Activated CD4-positive, CD25-positive, alpha-beta regulatory T cell treated with anti-CD3 and anti-CD28 coated beads, Interleukin-2, amount 50 U/mL, for 72 hours (primary cell): ENCODE measurements around the gene MYO10.

Experiments
- DNase-seq: peaks from one replicate; pipeline ENCODE4 v3.0.0; 2021

MYO10 gene

DNA sequence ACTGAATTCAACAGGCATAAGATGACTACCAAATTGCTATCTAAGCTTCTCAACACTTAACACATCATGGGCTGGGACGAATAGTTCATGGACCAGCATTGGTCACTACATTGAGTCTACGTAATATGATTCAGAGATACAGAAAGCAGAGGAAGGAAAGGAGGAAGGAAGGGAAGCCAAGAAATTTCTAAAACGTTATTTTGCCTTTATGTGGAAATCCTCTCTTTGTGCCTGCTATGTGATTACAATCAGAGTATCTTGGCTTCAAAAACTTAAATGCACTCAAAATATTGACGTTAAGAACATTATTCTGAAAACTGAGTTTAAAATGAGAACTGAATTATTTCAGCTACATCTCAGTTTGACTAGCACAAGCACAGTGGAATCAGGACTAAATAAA is 231.1 kb downstream of the MYO10 start:
- no peak for DNase-seq

DNA sequence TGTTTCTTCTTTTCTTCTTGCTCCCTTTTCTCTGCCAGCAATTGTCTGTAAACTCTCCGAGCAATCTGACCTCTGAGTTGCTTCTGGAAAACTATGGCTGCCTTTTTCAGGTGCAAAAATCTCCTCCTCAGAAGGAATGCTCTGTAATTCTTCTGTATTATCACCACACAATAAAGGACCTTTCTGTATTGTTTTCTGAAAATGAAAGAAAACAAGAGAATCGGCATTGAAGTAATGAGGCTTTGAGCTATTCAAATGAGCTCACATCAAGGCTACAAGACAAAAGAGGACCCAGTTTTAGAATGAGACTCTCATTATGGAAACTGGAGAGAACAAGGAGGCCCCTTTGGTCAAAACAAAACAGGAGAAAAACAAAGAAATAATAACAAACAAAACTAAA is 233.1 kb downstream of the MYO10 start:
- no peak for DNase-seq

DNA sequence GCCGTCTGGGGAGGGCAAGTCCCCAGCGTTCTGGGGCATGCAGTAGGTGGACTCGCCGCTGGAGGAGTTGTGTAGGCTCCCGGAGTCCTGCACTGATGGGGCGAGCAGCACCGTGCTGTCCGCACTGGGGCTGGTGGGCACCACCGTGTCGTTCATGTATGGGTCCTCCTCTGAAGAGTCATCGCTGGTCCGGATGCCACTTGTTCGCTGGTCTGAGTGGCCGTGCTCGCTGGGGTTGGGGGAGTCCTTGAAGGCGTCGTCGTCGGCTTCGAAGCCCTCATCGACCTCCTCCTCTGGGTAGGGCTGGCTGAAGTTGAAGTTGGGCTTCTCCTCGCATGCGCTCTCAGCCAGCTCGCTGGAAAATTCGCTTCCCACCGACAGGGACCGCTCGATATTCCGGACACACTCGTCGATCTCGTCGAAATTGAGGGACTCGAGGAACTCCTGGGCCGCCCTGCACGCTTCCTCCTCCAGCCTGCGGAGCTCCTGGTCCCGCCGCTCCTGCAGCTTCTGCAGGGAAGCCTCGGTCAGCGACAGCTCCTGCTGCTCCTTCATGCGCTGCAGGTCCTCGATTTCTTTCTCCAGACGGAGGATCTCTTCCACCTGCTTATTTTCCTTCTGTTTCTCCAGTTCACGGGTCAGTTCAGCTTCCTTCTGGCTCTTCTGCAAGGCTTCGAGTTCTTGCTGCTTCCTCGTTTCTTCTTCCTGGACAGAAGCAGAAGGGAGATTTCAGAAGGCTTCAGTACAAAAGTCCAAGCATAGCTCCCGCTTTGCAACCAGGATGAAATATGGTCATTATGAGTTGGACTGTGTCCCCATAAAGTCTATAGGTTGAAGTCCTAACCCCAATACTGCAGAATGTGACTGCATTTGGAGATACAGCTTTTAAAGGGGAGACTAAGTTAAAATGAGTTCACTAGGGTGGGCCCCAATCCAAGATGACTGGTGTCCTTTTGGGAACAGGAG is 234.7 kb downstream of the MYO10 start:
- DNase-seq = no peak

DNA sequence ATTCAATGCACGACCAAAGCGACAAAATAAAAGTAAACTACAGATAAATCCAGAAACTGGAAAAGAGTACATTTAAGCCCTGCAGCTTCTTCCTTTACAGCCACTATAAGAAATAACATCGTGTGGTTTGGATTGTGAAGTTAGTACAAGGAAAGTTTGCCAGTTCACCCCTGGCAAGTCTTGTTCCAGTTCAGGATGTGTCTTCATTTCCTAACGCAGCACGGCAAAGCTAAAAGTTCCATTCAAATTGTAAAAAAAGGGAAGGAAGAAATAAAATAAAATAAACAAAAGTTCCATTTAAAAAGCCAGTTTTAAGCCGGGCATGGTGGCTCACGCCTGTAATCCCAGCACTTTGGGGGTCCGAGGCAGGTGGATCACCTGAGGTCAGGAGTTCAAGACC is 236.0 kb downstream of the MYO10 start:
- DNase-seq = no peak

DNA sequence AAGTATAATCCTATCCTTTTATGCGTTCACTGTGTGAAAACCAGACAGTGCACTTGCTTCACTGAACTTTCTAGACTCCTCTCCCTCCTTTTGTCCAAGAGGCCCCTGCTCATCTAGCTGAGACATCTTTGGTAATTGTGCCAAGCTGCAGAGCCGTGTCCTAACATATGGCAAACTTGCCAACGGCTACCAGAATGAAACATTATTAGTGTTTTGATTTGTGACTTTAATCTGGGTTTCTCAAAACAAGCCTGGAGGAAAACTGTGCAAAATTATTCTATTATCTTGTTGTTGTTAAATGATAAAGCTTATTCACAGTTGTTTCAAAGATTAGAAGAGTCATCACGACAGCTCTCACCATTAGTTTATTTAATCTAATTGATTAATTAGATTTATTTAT is 240.3 kb downstream of the MYO10 start:
- DNase-seq = no peak

DNA sequence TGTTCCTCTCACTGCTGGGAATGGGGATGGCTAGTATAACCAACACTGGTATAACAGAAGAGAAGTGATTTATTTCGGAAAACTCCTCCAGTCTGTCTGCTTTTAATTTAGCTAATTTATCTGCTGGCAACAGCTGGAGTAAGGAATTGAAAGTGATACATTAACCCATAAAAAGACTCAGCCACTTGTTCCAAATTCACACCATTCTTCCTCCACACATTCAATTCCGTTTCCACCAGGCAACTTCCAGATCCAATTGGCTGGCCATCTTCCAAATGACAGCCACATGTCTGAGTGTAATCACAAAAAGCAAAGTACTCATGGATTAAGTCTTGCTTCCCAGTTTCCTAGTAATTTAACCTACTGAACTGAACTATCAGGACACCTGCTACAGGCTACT is 242.2 kb downstream of the MYO10 start:
- DNase-seq = no peak

DNA sequence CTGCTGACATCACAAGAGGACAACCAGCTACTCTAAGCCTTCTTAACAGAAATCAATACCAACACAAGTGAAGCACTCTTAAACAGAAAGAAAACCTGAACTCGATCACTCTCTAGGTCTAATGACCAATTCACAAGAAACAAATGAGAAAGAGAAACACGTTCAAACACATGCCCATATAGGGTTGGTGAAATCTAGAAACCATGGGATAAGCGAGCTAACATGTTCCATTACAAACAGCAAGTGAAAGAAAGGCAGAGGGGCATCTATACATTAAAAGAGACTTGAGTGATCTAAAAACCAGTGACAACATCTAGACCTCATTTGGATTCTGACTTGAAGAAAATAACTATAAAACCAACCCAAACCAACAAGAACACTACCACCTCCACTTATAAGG is 244.4 kb downstream of the MYO10 start:
- DNase-seq = no peak

DNA sequence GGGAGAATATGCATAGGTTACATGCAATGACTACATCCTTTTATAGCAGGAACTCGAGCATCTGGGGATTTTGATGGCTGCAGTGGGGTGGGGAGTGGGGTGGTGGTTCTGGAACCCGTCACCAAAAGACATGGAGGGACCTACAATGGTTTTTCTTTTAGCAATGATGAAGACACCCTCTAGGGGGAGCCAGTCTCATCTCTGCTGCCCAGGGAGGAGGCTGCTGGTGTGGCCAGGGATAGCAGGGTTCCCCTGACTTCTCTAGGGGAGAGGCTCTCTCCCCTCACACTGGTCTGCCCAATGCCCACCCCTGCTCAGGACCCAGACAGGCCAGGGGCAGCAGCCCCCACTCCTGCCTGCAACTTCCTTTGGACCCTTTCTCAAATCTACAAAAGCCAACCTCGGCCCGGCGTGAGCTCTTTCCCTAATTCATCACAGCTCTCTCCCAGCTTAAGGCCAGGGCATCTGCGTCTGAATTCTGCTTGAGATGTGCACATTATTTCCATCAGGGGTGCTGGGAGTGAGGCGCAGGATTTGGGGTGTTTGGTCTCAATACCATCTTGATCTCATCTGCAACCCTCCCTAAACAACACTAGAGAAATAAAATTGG is 245.7 kb downstream of the MYO10 start:
- DNase-seq = no peak

DNA sequence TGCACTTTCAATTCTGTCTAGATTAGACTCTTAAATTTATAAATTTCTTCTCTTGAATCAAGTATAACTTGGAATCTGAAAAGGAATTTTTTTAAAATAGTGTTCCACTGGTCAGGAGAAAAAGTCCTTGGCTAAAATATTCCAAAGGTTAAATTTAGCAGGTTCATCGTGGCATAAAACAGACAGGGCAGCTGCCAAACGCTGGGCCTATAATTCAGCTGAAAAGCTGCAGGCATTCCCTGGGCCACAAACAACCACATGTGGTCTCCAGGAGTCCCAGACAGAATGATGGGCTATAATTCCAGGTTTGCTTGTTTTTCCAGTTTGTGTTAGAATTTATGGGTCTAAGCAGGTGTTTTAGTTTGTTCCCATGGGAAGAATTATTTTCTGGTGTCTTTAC is 248.2 kb downstream of the MYO10 start:
- no peak for DNase-seq

DNA sequence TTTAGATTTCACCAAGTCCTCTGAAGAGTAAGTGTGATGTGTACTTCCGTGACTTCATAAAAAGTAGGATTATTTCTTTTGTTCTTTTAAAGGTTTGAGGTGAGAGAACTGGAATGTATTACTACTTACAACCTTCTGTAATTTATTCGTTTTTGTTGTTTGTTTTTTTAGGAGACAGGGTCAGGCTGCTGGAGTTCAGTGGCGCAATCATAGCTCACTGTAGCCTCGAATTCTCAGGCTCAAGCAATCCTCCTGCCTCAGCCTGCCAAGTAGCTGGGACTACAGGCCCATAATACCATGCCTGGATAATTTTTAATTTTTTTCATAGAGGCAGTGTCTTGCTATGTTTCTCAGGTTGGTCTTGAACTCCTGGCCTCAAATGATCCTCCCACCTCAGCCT is 251.0 kb downstream of the MYO10 start:
- no peak for DNase-seq

DNA sequence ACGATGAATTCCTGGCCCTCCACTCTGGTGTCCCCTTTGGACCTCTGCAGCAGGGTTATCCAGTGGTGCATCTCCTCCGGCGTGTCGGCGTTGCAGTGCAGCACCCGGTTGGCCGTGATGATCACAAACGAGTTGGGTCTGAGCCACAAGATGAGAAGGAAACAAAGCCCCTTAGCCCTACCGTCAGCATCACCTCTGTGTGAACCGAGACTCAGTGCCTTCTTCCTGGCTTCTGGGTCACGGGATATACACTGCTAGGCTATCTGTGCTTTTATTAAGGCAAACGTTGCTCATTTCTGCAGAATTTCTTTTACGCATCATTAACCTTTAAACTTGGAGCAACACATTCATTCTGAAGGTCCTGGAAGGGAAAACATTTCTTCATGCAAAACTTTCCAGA is 254.2 kb downstream of the MYO10 start:
- no peak for DNase-seq

DNA sequence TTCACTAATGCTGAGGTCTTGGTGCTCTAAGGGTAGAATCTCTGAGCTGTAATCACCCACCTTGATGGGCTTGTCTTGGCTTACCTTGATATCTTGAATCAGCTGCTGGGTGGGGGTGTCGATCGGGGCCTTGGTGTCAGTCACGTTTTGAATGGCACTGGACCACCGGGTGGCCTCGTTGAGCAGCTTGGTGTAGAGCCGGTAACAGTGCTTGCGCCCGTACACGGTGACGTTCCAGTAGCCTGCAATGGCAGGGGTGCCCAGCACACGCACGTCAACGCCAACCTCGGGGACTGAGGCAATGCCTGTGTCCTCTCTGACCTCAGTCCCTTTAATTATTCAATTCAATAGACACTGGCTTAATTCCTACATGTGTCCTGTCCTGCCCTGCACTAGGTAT is 256.2 kb downstream of the MYO10 start:
- no peak for DNase-seq

DNA sequence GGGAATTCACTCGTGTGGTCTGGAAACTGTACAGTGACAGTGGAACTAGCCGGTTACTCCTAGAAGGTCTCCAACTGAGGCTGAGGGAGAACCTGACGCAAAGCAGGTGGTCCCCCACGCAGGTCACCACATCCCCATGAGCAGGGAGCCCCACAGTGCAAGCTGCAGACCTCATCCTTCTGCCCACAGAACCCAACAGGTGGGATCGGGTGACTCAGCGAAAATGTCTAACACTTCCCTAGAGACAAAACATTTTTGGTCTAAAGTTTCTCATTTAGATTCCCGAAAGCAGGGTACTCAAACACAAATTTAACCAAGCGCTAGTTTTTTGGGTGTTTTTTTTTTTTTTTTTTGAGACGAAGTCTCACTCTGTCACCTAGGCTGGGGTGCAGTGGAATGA is 256.9 kb downstream of the MYO10 start:
- no peak for DNase-seq

DNA sequence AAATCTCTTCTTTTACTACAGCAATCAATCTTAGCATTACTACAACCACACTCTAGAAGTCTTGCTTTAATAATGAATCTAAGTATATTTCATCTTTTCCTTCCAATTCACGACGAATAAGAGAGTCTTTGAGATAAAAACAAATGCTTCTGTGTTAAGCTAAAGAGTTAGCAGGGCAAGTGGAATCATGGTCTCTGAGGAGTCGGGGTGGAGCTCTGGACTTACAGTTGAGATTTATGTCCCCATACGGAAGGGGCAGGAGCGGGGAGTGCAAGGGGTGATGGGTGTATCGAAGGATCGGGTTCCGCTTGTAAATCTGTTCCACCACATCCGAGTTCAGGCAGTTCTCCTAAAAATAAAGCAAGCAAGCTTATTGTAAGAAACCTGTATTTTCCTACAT is 260.3 kb downstream of the MYO10 start:
- DNase-seq = no peak

DNA sequence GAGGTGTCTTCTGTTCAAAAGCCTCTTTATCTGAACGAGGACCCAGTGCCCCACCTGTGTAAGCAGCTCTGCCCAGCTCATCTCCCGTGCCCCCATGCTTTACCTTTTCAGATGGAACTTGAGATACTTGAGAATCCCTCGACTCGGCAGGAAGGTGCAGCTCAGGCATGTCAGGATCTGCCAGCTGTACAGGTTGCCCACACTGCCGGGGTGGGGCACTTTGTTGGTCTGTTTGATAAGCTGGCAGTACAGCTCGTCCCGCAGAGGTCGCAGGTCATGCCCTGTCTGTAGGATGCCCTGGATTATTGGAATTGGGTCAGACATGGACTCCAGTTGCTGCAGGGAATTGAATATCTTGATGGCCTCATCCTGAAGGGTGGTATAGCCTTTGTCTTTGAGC is 261.3 kb downstream of the MYO10 start:
- DNase-seq = no peak

DNA sequence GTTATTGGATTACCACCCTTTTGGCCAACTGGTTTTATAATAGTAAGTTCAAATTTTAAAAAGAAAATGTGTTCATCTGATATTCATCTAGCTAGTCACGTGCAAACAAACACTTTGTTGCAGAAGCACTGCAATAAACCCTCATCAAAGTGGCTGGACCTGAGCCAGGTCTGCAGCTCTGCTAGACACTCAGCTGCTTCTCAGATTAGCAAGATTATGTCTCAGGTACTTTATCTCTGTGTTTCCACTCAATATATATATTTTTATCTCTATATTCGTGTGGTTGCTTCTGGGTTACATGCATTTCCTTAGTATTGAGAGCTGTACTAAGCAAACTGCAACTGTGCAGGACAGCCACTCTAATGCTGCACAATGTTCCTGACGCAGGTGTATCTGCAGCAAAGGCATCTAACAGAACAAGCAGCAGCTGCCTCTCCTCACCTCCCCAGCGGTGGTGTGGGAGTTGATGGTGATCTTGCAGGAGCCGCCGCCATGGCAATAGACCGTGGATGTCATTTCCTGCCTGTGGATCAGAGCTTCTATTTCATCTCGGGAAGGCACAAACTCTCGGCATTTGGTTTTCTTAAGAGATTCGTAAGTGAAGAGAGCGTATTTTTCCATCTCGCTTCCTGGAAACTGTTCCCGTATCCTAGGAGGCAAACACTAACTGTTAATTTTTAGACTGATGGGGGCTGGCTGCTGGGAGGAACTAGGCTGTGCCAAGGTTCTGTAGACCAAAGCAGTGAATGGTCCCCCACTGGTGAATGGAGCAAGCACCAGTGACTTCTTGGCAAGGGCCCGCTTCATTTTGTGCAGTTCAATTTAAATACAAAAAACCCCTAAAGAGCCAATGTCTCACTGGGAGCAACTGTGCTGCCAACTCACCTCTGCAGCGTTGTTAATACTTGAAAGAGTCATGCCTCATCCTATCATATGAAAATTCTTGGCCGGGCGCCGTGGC is 262.6 kb downstream of the MYO10 start:
- DNase-seq = no peak

DNA sequence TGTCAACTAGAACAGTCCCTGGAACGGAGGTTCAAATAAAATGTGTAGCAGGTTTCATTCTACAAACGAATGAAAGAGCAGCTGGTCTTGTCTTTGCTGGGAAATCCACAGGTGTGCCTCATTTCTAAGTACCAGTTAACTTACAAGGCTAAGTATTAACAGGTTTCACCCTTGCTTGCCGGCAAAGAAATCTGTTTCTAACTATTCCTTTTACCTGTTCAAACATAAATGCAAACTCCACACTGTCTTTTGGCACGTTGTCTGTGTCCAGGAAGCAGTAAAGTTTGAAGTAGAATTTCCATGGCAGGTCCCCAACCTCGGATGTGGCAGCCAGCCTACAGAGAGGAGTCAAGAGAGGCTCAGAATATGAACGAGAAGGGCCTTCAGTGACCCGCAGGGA is 264.9 kb downstream of the MYO10 start:
- no peak for DNase-seq

DNA sequence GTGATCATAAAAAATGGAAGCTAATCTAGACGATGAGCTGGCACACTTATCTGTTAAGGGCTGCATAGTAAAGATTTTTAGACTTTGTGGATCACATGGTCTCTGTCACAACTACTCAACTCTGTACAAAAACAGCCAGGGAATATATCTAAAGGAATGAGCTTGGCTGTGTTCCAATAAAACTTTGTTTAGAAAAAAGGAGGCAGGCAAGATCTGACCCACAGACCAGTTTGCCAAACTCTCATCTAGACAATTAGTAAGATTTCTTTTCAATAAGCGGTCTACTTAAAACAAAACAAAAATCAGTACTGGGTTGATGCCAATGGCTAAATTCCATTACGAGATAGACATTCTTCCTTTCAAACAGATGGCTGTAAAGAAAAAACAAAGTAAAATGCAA is 266.3 kb downstream of the MYO10 start:
- no peak for DNase-seq

DNA sequence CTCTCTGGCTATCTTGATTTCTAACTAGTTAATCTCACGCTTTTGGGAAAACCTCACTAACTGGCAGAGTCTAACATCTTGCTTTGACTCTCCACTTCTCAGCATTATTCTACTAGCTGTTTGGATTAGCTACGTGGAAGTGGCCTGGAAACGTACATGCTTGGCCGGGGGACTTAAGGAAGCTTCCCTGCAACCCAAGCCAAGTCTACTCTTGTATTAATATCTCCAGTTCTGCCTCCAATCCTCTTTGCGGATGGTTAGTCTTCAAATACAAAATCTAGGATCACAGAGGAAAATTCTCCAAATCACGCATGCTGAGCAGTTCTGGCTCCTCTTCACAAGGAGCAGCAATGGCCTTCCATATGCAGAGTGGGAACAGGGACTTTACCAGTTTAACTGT is 267.5 kb downstream of the MYO10 start:
- no peak for DNase-seq

DNA sequence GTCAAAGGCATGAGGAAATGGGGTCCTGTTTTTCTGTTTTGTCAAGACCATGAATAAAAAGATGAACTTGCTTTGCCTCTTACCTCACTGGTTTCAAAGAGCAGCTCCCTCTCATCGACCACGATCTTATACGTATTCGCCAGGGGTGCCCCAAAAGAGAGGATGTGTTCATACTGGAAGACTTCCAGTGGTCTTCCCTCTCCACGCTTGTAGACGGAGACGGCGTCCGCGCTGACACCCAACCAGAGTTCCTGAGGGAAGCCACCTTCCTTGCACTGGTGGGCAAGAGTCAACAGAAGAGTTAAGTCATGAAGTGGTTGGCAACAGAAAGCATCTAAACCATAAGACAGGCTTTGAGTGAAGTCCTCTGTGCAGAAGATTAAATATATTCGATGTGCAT is 267.9 kb downstream of the MYO10 start:
- no peak for DNase-seq

DNA sequence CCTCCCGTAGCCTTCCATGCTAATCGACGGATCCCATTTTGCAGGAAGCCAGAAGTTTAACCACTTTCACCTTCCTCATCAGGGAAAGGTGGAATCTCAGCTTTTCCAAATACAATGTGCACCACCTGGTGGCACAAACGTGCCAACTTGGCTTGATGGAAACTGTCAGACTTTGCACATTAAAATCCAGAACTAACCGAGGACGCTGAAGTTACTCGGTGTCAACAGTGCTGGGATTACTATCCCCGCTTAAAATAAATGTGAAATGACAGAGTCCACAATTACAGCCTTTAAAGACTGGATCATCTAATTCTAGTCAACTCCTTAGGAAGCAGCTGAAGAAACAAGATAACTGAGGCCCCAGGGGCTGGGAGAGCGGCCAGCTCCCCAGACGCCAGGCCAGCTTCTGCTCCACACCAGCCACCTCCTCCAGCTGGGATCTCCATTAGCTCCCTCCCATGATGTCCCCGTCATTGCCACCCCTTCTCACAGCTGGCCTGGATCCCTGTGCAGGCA is 269.1 kb downstream of the MYO10 start:
- DNase-seq = no peak

DNA sequence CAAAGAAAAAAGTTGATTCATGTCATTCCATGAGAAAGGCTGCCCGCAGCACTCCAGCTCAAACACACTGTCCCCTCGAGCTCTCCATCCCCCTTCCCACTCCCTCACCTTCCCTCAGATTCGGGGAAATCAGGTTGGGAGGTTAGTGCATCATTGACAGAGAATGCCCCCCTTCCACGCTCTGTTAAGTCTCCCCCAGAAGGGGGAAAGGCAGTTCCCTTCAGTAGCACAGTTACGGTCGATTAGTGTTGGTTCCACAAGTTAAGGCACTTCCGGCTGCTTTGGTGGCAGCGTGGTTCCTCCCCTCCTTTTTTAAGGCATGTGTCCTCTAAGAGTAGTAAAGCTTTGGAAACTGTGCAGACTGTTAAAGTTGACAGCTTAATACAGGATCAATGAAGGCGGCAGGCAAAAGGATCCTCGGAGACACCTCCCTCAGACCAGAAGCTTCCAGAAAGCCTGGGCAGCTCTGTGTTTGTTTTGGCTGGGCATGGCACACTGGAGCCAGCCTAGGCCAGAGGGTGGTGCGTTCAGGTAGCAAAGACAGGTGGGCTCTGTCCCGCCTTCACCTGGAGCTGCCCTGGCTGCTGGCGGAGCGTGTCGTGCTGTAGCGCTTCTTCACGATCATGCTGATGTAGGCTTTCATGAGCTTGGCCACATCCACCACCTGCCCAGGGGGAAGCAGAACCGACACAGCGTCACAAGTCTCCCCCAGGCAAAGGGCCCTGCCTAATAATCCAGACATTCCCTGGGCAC is 269.8 kb downstream of the MYO10 start:
- DNase-seq = no peak
